MCF 10A (cell line): ENCODE measurements around the gene CLDN24. TPM values are rescaled to one million over a fixed set of nuclear protein-coding genes. Genes with fewer than 3 reads are reported as not detected.

Experiments
- BruUV-seq: library from RNA; stranded (reverse); fragments of 400-500 nt; replicated peaks from 2 replicates; lab custom pipeline; 2021; lab: Mats Ljungman, UMichigan
- CTCF ChIA-PET: fragments of 300-600 bp; sonication (Branson Sonifier 250); formaldehyde crosslinking; extraction: SDS; loops from one replicate; lab custom pipeline; 2021; ENCODE audit warnings: antibody characterized with exemption, inconsistent platforms; lab: Yijun Ruan, JAX
- POLR2A ChIA-PET: fragments of 300-600, 350-650 bp; sonication (Branson Sonifier 250); formaldehyde crosslinking; extraction: SDS; loops from one replicate; lab custom pipeline; 2020; ENCODE audit warnings: antibody characterized with exemption, inconsistent platforms; lab: Yijun Ruan, JAX
- DNase-seq: peaks from one replicate; pipeline ENCODE4 v3.0.0-alpha.2; 2018; ENCODE audit not compliant: unreplicated experiment
- H3K27ac Mint-ChIP-seq: one replicate; pipeline ENCODE4 v1.8.0; 2022; ENCODE audit warnings: mild to moderate bottlenecking, low read depth, mixed read lengths; ENCODE audit not compliant: unreplicated experiment
- H3K27me3 Mint-ChIP-seq: one replicate; pipeline ENCODE4 v1.8.0; 2022; ENCODE audit warnings: mixed read lengths; ENCODE audit not compliant: insufficient read depth, unreplicated experiment
- H3K36me3 Mint-ChIP-seq: one replicate; pipeline ENCODE4 v1.8.0; 2022; ENCODE audit warnings: mild to moderate bottlenecking, moderate library complexity, mixed read lengths; ENCODE audit not compliant: insufficient read depth, unreplicated experiment
- H3K4me1 Mint-ChIP-seq: one replicate; pipeline ENCODE4 v1.8.0; 2022; ENCODE audit warnings: mixed read lengths; ENCODE audit not compliant: insufficient read depth, unreplicated experiment
- H3K4me3 Mint-ChIP-seq: one replicate; pipeline ENCODE4 v1.8.0; 2022; ENCODE audit warnings: mild to moderate bottlenecking, moderate library complexity, mixed read lengths; ENCODE audit not compliant: unreplicated experiment
- H3K9me3 Mint-ChIP-seq: one replicate; pipeline ENCODE4 v1.8.0; 2022; ENCODE audit warnings: mixed read lengths; ENCODE audit not compliant: unreplicated experiment
- CTCF ChIP-seq: fragments of 200-600 bp; IDR thresholded peaks from one replicate; pipeline ENCODE4 v1.8.0; 2022; ENCODE audit warnings: antibody characterized with exemption, mild to moderate bottlenecking; ENCODE audit not compliant: unreplicated experiment
- intact Hi-C: fragments of 100-400 bp; cut with micrococcal nuclease; formaldehyde crosslinking; loops from 2 replicates; pipeline ENCODE4 v1.14.1; 2022
- total RNA-seq: library from RNA; stranded (reverse); gene quantifications from 2 replicates; pipeline ENCODE4 v1.2.3, GENCODE V29; 2022

The CLDN24 gene
- total RNA-seq, 1 experiment from 2014 or later: not detected

- no peak for DNase-seq
- no peaks in the 10 kb centered on the region for H3K36me3 Mint-ChIP-seq
- CTCF ChIA-PET: no interaction called here
- H3K4me1 Mint-ChIP-seq: no peaks in the 10 kb centered on the region
- no peak overlapping the region for H3K4me3 Mint-ChIP-seq
- no peak overlapping the region for H3K27ac Mint-ChIP-seq
- H3K9me3 Mint-ChIP-seq: no peaks in the 10 kb centered on the region
- intact Hi-C loops: no loop called here
- POLR2A ChIA-PET: no interaction called here
- no peak for TF ChIP-seq CTCF
- no TSS peak for BruUV-seq
- no peaks in the 10 kb centered on the region for H3K27me3 Mint-ChIP-seq
Measured at GRCh38 chr4:183342541-183343533, 20.6 kb upstream of the CLDN24 start.

DNA sequence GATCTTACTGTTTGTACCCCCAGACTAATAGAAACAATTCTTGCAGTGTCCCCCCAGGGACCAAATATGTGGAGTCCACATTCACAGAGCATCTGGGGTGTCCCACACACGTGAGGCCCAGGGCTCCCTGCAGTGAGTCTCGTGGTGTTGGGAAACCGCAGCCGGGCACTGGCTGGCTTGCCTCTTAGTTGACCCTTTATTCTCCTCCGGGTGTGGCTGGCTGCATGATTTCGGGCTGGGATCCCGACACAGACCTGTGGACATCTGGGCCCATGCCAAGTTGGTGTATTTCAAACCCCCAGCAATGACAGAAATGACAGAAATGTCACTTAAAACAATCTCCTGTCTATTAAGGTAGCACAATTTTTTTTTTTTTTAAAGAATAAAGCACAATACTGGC lies 15.6 kb upstream of the CLDN24 start:
- TF ChIP-seq CTCF: no peak
- H3K27me3 Mint-ChIP-seq: no peaks in the 10 kb centered on the region
- peak; percentile 38 for DNase-seq
- no TSS peak for BruUV-seq
- intact Hi-C loops: no loop called here
- peaks cover 15% of the 10 kb centered on the region for H3K4me1 Mint-ChIP-seq
- POLR2A ChIA-PET: interaction anchor here (1.2 kb wide), 1 partner anchor 24 kb away, joined by 3 read pairs; no protein-coding TSS in a partner anchor
- no peak overlapping the region for H3K4me3 Mint-ChIP-seq
- CTCF ChIA-PET: interaction anchor here (0.9 to 1.4 kb wide), 2 partner anchors 9 to 76 kb away, joined by 3 to 4 read pairs; no protein-coding TSS in a partner anchor
- no peaks in the 10 kb centered on the region for H3K36me3 Mint-ChIP-seq
- H3K27ac Mint-ChIP-seq: peak overlapping the region; percentile 54
- no peaks in the 10 kb centered on the region for H3K9me3 Mint-ChIP-seq

GRCh38 chr4:183337349-183337748 lies 15.1 kb upstream of the CLDN24 start:
- peaks cover 15% of the 10 kb centered on the region for H3K4me1 Mint-ChIP-seq
- intact Hi-C loops: no loop called here
- BruUV-seq: no TSS peak
- no peaks in the 10 kb centered on the region for H3K9me3 Mint-ChIP-seq
- no peaks in the 10 kb centered on the region for H3K27me3 Mint-ChIP-seq
- CTCF ChIA-PET: interaction anchor here (1.4 kb wide), 1 partner anchor 76 kb away, joined by 3 read pairs; no protein-coding TSS in a partner anchor
- H3K36me3 Mint-ChIP-seq: no peaks in the 10 kb centered on the region
- DNase-seq: no peak
- H3K4me3 Mint-ChIP-seq: no peak overlapping the region
- TF ChIP-seq CTCF: no peak
- H3K27ac Mint-ChIP-seq: no peak overlapping the region
- POLR2A ChIA-PET: no interaction called here

- peaks cover 15% of the 10 kb centered on the region for H3K4me1 Mint-ChIP-seq
- ChIA-PET CTCF (interaction anchor here (0.6 kb wide), 2 partner anchors 77 to 979 kb away, joined by 3 read pairs; no protein-coding TSS in a partner anchor), POLR2A (interaction anchor here (0.7 to 2.1 kb wide), 3 partner anchors 16 to 22 kb away, joined by 3 to 5 read pairs (median 3); no protein-coding TSS in a partner anchor)
- H3K27me3 Mint-ChIP-seq: no peaks in the 10 kb centered on the region
- no peak for TF ChIP-seq CTCF
- BruUV-seq: no TSS peak
- peak overlapping the region; percentile 76 for H3K27ac Mint-ChIP-seq
- no peak overlapping the region for H3K4me3 Mint-ChIP-seq
- peak; percentile 73 for DNase-seq
- intact Hi-C loops: no loop called here
- no peaks in the 10 kb centered on the region for H3K36me3 Mint-ChIP-seq
- no peaks in the 10 kb centered on the region for H3K9me3 Mint-ChIP-seq
Measured at GRCh38 chr4:183335369-183335940, 13.2 kb upstream of the CLDN24 start.
